LNCaP clone FGC (cell line): Measurements from ENCODE around the gene TJP1.

Source experiments
- DNase-seq: peaks from one replicate; pipeline ENCODE4 v3.0.0-alpha.2; 2011; ENCODE audit warnings: low read depth
- H3K4me3 ChIP-seq: 2 replicates; pipeline ENCODE4 v1.5.1; 2011; ENCODE audit warnings: mild to moderate bottlenecking, low read depth, low read length, control low read depth
- TF ChIP-seq, protein P1 (sequence below): IDR thresholded peaks from 2 replicates; pipeline ENCODE4 v1.5.1; 2012; ENCODE audit warnings: mild to moderate bottlenecking; ENCODE audit not compliant: control insufficient read depth, insufficient read depth; ENCODE audit errors: extremely low read depth

The TJP1 gene

GRCh38 chr15:29695489-29696167 lies 126.6 kb downstream of the TJP1 start:
- H3K4me3 ChIP-seq = no peak overlapping the region
- TF ChIP-seq, protein P1, sequence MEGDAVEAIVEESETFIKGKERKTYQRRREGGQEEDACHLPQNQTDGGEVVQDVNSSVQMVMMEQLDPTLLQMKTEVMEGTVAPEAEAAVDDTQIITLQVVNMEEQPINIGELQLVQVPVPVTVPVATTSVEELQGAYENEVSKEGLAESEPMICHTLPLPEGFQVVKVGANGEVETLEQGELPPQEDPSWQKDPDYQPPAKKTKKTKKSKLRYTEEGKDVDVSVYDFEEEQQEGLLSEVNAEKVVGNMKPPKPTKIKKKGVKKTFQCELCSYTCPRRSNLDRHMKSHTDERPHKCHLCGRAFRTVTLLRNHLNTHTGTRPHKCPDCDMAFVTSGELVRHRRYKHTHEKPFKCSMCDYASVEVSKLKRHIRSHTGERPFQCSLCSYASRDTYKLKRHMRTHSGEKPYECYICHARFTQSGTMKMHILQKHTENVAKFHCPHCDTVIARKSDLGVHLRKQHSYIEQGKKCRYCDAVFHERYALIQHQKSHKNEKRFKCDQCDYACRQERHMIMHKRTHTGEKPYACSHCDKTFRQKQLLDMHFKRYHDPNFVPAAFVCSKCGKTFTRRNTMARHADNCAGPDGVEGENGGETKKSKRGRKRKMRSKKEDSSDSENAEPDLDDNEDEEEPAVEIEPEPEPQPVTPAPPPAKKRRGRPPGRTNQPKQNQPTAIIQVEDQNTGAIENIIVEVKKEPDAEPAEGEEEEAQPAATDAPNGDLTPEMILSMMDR = no peak; the same call in 1 of the 2 replicates
- no peak for DNase-seq

DNA sequence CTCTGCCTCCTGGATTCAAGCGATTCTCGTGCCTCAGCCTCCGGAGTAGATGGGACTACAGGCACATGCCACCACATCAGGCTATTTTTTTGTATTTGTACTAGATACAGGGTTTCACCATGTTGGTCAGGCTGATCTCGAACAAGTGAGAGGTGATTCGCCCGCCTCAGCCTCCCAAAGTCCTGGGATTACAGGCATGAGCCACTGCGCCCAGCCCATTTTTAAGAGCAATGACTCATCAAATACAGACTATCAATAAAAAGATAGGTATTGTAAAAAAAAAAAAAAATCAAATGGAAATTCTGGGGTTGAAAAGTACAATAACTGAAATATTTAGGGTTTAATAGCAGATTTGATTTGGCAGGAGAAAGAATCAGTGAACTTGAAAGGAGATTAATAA lies 129.0 kb downstream of the TJP1 start:
- TF ChIP-seq, protein P1 = no peak
- H3K4me3 ChIP-seq = no peak overlapping the region
- DNase-seq = no peak

GRCh38 chr15:29692527-29692926 lies 129.7 kb downstream of the TJP1 start:
- no peak for DNase-seq
- TF ChIP-seq, protein P1 = peak; percentile 46
- H3K4me3 ChIP-seq = no peak overlapping the region

- TF ChIP-seq, protein P1 = no peak
- DNase-seq = peak; percentile 52
- no peak overlapping the region for H3K4me3 ChIP-seq
Observed at GRCh38 chr15:29690765-29691475, 131.3 kb downstream of the TJP1 start.

GRCh38 chr15:29689287-29689986 lies 132.8 kb downstream of the TJP1 start:
- no peak overlapping the region for H3K4me3 ChIP-seq
- DNase-seq = no peak
- TF ChIP-seq, protein P1 = no peak

DNA sequence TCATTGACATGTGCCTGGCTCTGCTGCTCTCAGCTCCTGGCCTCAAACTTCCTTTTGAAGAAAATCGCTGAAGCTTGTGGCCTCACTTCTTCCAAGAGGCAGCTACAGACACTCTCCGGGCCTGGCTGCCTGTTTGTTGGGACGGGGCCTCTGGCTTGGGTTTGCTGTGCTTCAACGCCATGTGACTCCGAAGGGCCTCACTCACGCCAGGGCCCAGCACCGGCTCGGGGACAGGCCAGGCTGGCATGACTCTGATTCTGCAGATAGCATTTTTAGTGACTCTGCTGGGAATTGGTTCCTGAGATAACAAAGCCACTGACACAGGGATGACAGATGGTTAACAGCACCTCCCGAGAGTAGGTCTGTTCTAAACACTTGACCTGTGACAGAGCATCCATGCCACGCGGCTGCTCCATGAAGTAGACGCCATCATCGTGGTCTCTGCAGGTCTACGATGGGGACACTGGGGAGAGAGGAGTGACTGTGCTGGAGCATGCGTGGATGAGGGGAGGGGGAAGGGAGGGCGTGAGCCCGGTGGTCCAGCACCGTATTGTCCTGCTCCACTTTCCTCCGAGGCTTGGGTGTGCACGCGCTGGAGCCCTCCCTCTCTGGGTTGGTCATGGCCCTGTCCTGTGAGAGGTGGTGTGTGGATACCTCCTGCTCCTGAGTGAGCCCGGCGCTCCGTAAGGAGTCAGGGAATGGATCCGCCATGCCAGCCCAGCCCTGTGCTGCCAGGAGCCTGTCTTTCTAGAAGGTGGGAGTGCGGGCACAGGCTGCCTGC lies 133.6 kb downstream of the TJP1 start:
- DNase-seq = no peak
- H3K4me3 ChIP-seq = no peak overlapping the region
- TF ChIP-seq, protein P1 = no peak
